ENCODE measurements around the gene PI4K2A.

GRCh38 chr10:97723001-97723400 lies 82.5 kb downstream of the PI4K2A start:
- no peak for TF ChIP-seq CTCF (IDR thresholded peaks at IDR 0.05; ENCODE audit: low read depth, low read length)
- TF ChIP-seq MAX (IDR thresholded peaks at IDR 0.05; ENCODE audit: low read depth, low read length) = no peak
- no peak for TF ChIP-seq POLR2A (IDR thresholded peaks at IDR 0.05; ENCODE audit: extremely low read depth, insufficient read length)

Data from NB4 (cell line).